PFSK-1 (cell line): Measurements from ENCODE around the gene OTULIN.

Experiments used
- FOXP2 ChIP-seq: optimal IDR thresholded peaks from 2 replicates; pipeline ENCODE3; 2011; ENCODE audit warnings: borderline replicate concordance, control low read depth, inconsistent platforms; ENCODE audit not compliant: insufficient read depth; ENCODE audit errors: extremely low read length, extremely low read depth
- POLR2AphosphoS5 ChIP-seq: IDR thresholded peaks from 2 replicates; pipeline ENCODE4 v1.6.1; 2012; ENCODE audit warnings: low read depth, mild to moderate bottlenecking, control low read depth, low read length, moderate library complexity
- SIN3A ChIP-seq: IDR thresholded peaks from 2 replicates; pipeline ENCODE4 v1.6.1; 2012; ENCODE audit warnings: mild to moderate bottlenecking, low read length, moderate library complexity, borderline replicate concordance; ENCODE audit not compliant: insufficient read depth
- TAF1 ChIP-seq: IDR thresholded peaks from 2 replicates; pipeline ENCODE4 v1.6.1; 2012; ENCODE audit warnings: low read length, control low read depth, borderline replicate concordance; ENCODE audit not compliant: insufficient read depth
- TF ChIP-seq, protein P1 (sequence below), 2 experiments: IDR thresholded peaks; 2 replicates each; pipeline versions ENCODE4 v1.6.1 to v1.8.0; 2011 to 2012; ENCODE audit warnings: low read depth in 2 of 2, low read length in 2 of 2, control low read depth in 1 of 2, inconsistent platforms in 1 of 2, mild to moderate bottlenecking in 1 of 2, moderate library complexity in 1 of 2; ENCODE audit not compliant: insufficient read depth in 1 of 2

Gene OTULIN

DNA sequence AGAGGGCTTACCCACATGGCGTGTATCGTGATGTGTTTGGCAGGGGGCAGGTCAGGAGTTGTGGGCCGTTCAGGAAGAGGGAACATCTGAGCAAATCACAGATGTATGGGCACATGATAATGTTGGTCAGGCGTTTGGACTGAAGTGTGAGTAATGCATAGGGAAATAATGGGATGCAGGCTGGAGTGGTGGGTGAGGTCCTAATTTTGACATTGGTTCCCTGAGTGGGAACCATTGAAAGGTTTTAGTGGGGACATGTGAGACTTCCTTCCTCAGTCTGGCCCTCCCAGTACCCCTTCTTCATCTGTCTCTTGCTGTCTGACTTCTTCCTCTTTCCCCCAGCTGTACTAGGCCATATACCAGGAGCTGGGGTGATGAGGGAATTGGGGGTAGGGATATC, 7.6 kb downstream of the OTULIN start:
- TF ChIP-seq SIN3A (no peak), TAF1 (no peak), POLR2AphosphoS5 (no peak), FOXP2 (no peak)
- TF ChIP-seq, protein P1, sequence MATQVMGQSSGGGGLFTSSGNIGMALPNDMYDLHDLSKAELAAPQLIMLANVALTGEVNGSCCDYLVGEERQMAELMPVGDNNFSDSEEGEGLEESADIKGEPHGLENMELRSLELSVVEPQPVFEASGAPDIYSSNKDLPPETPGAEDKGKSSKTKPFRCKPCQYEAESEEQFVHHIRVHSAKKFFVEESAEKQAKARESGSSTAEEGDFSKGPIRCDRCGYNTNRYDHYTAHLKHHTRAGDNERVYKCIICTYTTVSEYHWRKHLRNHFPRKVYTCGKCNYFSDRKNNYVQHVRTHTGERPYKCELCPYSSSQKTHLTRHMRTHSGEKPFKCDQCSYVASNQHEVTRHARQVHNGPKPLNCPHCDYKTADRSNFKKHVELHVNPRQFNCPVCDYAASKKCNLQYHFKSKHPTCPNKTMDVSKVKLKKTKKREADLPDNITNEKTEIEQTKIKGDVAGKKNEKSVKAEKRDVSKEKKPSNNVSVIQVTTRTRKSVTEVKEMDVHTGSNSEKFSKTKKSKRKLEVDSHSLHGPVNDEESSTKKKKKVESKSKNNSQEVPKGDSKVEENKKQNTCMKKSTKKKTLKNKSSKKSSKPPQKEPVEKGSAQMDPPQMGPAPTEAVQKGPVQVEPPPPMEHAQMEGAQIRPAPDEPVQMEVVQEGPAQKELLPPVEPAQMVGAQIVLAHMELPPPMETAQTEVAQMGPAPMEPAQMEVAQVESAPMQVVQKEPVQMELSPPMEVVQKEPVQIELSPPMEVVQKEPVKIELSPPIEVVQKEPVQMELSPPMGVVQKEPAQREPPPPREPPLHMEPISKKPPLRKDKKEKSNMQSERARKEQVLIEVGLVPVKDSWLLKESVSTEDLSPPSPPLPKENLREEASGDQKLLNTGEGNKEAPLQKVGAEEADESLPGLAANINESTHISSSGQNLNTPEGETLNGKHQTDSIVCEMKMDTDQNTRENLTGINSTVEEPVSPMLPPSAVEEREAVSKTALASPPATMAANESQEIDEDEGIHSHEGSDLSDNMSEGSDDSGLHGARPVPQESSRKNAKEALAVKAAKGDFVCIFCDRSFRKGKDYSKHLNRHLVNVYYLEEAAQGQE (IDR thresholded peaks at IDR 0.05; ENCODE audit: insufficient read depth in 1 of 2, low read depth in 2 of 2, low read length in 2 of 2): no peak

DNA sequence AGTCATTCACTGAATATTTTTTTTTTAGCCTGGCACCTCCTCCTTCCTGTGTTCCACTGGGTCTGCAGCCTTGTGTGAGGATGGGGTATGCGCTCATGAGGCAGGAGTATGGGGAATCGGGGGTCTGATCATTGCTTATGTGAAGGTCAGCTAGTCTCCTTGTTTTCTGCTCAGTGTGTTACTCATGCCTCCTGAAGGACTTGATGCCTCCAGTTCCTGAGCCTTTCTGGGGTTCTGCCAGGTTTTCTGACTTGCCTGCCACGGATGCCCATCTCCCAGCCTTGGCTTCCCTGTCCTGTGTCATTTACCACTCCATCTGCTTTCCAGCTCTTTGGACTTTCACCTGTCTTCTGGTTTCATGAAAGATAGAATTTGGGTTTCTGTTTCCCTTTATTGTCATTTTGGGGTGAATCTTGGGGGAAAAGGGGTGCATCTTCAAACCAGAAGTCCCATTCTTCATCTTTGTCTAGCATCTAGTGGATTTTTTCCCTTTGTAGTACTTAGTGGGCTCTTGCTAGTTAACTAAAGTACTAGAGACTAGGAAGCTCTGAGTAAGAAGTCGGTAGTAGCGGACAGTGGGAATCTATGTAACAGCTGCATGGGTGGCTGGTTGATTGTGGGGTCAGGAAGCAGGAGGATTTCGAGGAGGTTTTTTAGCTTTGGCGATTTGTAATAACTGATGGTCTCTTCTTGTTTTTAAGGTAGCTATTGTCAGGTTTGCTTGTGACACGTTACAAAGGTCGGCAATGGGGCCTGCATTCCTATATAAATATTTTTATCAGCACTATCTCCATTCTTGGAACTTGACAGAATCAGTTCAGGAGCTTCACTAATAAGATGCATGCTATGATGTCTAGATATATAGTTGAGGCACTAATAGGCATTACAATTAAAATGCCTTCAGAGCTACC, 8.2 kb downstream of the OTULIN start:
- no peak for TF ChIP-seq FOXP2
- TF ChIP-seq SIN3A: no peak
- TF ChIP-seq TAF1: no peak
- TF ChIP-seq, protein P1 (IDR thresholded peaks at IDR 0.05; ENCODE audit: insufficient read depth in 1 of 2, low read depth in 2 of 2, low read length in 2 of 2): no peak
- no peak for TF ChIP-seq POLR2AphosphoS5

DNA sequence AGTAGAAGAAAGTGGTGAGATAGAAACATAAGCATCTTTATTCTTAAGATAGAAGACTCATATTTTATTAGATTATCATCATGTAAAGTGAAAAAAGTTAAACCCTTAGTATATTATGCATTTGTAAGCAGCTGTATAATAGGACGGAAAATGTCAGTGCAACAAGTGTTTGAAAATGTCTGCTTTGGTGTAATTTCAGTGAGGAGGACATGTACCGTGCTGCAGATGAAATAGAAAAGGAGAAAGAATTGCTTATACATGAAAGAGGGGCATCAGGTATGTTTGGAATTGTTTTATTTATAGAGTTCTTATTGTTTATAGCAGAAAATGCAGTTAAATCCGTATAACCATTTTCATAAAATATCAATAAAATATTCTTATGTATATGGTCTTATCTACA, 8.9 kb downstream of the OTULIN start:
- no peak for TF ChIP-seq SIN3A
- TF ChIP-seq, protein P1 (IDR thresholded peaks at IDR 0.05; ENCODE audit: insufficient read depth in 1 of 2, low read depth in 2 of 2, low read length in 2 of 2): no peak
- no peak for TF ChIP-seq POLR2AphosphoS5
- TF ChIP-seq FOXP2: no peak
- no peak for TF ChIP-seq TAF1

DNA sequence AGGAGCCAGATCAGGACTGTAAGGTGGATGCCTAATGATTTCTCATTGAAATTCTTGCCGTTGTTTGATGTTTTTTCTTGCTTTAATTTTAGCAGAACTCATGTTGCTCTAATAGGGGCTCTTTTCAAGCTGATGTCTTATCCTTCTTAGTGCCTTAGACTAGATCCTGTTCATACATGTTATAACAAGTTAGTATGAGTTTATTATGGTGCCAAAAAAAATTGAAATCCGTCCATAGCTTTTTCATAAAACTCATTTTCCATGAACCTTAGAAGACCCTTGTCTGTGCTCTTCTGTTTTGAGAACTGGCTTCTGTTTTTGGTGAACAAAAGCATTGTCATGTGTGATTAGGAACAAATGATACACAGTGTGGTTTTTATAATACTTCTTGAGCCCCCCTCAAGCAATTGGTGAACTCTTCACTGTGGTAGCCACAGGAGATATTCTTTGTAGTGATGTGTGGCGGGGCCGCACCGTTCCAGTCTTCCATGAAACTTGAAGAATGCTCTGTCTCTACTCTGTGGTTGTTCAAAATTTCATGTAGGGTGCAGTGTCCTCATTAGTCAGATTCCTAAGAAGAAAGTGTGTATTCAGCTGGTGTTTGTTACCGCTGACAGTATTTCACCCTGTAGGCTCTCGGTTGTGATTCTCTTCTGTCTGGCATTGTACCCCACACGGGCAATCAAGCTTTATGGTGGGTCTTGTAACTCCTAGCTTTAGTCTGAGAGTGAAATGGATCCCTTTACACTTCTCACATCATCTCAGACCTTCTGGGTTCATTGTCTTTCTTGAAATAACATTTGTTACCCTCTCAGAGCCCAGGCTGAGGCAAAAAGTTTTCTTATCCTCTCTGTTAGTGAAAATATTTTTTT, 10.7 kb downstream of the OTULIN start:
- TF ChIP-seq POLR2AphosphoS5: no peak
- TF ChIP-seq SIN3A: no peak
- TF ChIP-seq, protein P1 (IDR thresholded peaks at IDR 0.05; ENCODE audit: insufficient read depth in 1 of 2, low read depth in 2 of 2, low read length in 2 of 2): no peak
- no peak for TF ChIP-seq FOXP2
- no peak for TF ChIP-seq TAF1
